ENCODE data around the gene MAT1A. TPM values are rescaled to one million over a fixed set of nuclear protein-coding genes. Genes with fewer than 3 reads are reported as not detected.

Gene MAT1A
- total and polyA plus RNA-seq, 2 of the 13 experiments (the other 11 are each of a cell fraction or from before 2014, with no cell fraction given): 57.1 to 76.9 TPM

GRCh38 chr10:80265740-80266512 is 23.5 kb downstream of the MAT1A start (continued):
- no peak for TF ChIP-seq ZNF770 (CRISPR knock-in tag; IDR thresholded peaks at IDR 0.05)
- no peak for TF ChIP-seq ATM (IDR thresholded peaks at IDR 0.05; ENCODE audit: borderline replicate concordance)
- TF ChIP-seq ZNF879 (CRISPR knock-in tag; IDR thresholded peaks at IDR 0.05): no peak
- TF ChIP-seq E2F2 (CRISPR knock-in tag; IDR thresholded peaks at IDR 0.05; ENCODE audit: borderline replicate concordance): no peak
- no peak for TF ChIP-seq ZNF691 (CRISPR knock-in tag; IDR thresholded peaks at IDR 0.05; ENCODE audit: borderline replicate concordance, low read depth)
- TF ChIP-seq RARA (CRISPR knock-in tag; IDR thresholded peaks at IDR 0.05): no peak
- TF ChIP-seq ZIK1 (CRISPR knock-in tag; IDR thresholded peaks at IDR 0.05; ENCODE audit: borderline replicate concordance, low read depth): no peak
- TF ChIP-seq WIZ (CRISPR knock-in tag; IDR thresholded peaks at IDR 0.05): no peak
- no peak for TF ChIP-seq ZBTB1 (CRISPR knock-in tag; IDR thresholded peaks at IDR 0.05; ENCODE audit: borderline replicate concordance)
- TF ChIP-seq GMEB2 (CRISPR knock-in tag; IDR thresholded peaks at IDR 0.05; ENCODE audit: low read depth): no peak
- TF ChIP-seq BATF2 (CRISPR knock-in tag; IDR thresholded peaks at IDR 0.05): no peak
- no peak; the same call in 1 of the 2 replicates for TF ChIP-seq TFDP1 (CRISPR knock-in tag; IDR thresholded peaks at IDR 0.05; ENCODE audit: borderline replicate concordance)
- no peak for TF ChIP-seq ZNF124 (CRISPR knock-in tag; IDR thresholded peaks at IDR 0.05)
- no peak for TF ChIP-seq HDAC2 (CRISPR knock-in tag; IDR thresholded peaks at IDR 0.05)
- no peak for TF ChIP-seq SMAD3 (CRISPR knock-in tag; IDR thresholded peaks at IDR 0.05)
- no peak for TF ChIP-seq IRX3 (CRISPR knock-in tag; IDR thresholded peaks at IDR 0.05; ENCODE audit: borderline replicate concordance, low read depth)
- peak; percentile 23; the same call in 1 of the 2 replicates for TF ChIP-seq PATZ1 (CRISPR knock-in tag; IDR thresholded peaks at IDR 0.05)
- no peak for TF ChIP-seq JUND (CRISPR knock-in tag; IDR thresholded peaks at IDR 0.05)
- no peak for TF ChIP-seq MAFF (IDR thresholded peaks at IDR 0.05; ENCODE audit: low read depth, low read length)

All from HepG2 (cell line).